C1 segment of cervical spinal cord (tissue), 14 donors: ENCODE data around the gene DYNC2LI1.

Source experiments
- DNase-seq, 14 donors: peaks; one replicate each; lab custom pipeline; 2025; lab: John Stamatoyannopoulos, UW

The DYNC2LI1 gene

GRCh38 chr2:43812947-43813346 lies 39.1 kb downstream of the DYNC2LI1 start:
- no peak for DNase-seq

GRCh38 chr2:43814711-43815110 lies 40.9 kb downstream of the DYNC2LI1 start:
- DNase-seq: no peak

- DNase-seq: no peak
These were observed 44.9 kb downstream of the DYNC2LI1 start for GRCh38 chr2:43818761-43819160.

- DNase-seq: no peak
These were observed 45.8 kb downstream of the DYNC2LI1 start for GRCh38 chr2:43819491-43820163.

GRCh38 chr2:43822839-43823238 lies 49.0 kb downstream of the DYNC2LI1 start:
- DNase-seq: no peak

- DNase-seq: no peak
These were observed 49.9 kb downstream of the DYNC2LI1 start for GRCh38 chr2:43823751-43824150.

- DNase-seq: no peak
These were observed 50.7 kb downstream of the DYNC2LI1 start for GRCh38 chr2:43824512-43824911.

- no peak for DNase-seq
These were observed 51.2 kb downstream of the DYNC2LI1 start for GRCh38 chr2:43824951-43825493.

GRCh38 chr2:43825841-43826240 lies 52.0 kb downstream of the DYNC2LI1 start:
- DNase-seq: no peak

- DNase-seq: no peak
These were observed 52.7 kb downstream of the DYNC2LI1 start for GRCh38 chr2:43826305-43827250.

- DNase-seq: no peak
These were observed 57.9 kb downstream of the DYNC2LI1 start for GRCh38 chr2:43831543-43832294.

- DNase-seq: no peak
These were observed 58.6 kb downstream of the DYNC2LI1 start for GRCh38 chr2:43832457-43832856.

- no peak for DNase-seq
These were observed 63.2 kb downstream of the DYNC2LI1 start for GRCh38 chr2:43837033-43837432.

GRCh38 chr2:43837831-43838559 lies 64.2 kb downstream of the DYNC2LI1 start:
- no peak for DNase-seq

GRCh38 chr2:43838560-43839267 lies 64.9 kb downstream of the DYNC2LI1 start, which contains the start of the genes ABCG5 and ABCG8:
ABCG5 (minus strand) TSS chr2:43838839; CDS start chr2:43838679, 160 bp downstream.
ABCG8 (plus strand) TSS chr2:43838971; CDS start chr2:43839054, 83 bp downstream.
- no peak for DNase-seq

GRCh38 chr2:43839776-43840564 lies 66.1 kb downstream of the DYNC2LI1 start:
- DNase-seq: no peak

- no peak for DNase-seq
These were observed 67.1 kb downstream of the DYNC2LI1 start for GRCh38 chr2:43840965-43841364.

GRCh38 chr2:43841949-43842865 lies 68.4 kb downstream of the DYNC2LI1 start:
- no peak for DNase-seq
